ENCODE data around the gene ZNF367.

- no peak for TF ChIP-seq POLR2A (IDR thresholded peaks at IDR 0.05; ENCODE audit: low read depth, low read length)
- TF ChIP-seq POLR2AphosphoS5 (IDR thresholded peaks at IDR 0.05; ENCODE audit: low read depth, low read length), result no peak
- TF ChIP-seq TAF1 (IDR thresholded peaks at IDR 0.05; ENCODE audit: low read depth, low read length), result no peak
- TF ChIP-seq SPI1 (IDR thresholded peaks at IDR 0.05; ENCODE audit: low read depth, low read length), result no peak
Observed at GRCh38 chr9:96379461-96379860, 38.7 kb downstream of the ZNF367 start.
